NCI-H774 (cell line): Measurements from ENCODE around the gene SOCS3.
"Not testable (repeated sequence)": the region's sequence is repeated elsewhere in the genome, so short reads cannot be mapped to it uniquely, and the experiment has no call there.

ENCODE experiments used
- DNase-seq: peaks from one replicate; lab custom pipeline; 2025; lab: John Stamatoyannopoulos, UW

The SOCS3 gene

GRCh38 chr17:78348055-78348770 lies 11.7 kb downstream of the SOCS3 start:
- DNase-seq, result no peak

GRCh38 chr17:78347453-78347852 lies 12.4 kb downstream of the SOCS3 start:
- no peak for DNase-seq

GRCh38 chr17:78346605-78347250 lies 13.1 kb downstream of the SOCS3 start:
- DNase-seq, result no peak

- no peak for DNase-seq
These were observed 13.9 kb downstream of the SOCS3 start for GRCh38 chr17:78345791-78346494.

GRCh38 chr17:78345172-78345571 lies 14.7 kb downstream of the SOCS3 start:
- no peak for DNase-seq

GRCh38 chr17:78344666-78345065 lies 15.2 kb downstream of the SOCS3 start:
- DNase-seq, result no peak

- peak; percentile 29 for DNase-seq
These were observed 16.2 kb downstream of the SOCS3 start for GRCh38 chr17:78343543-78344201.

GRCh38 chr17:78343187-78343542 lies 16.7 kb downstream of the SOCS3 start:
- no peak for DNase-seq

GRCh38 chr17:78342449-78343186 lies 17.3 kb downstream of the SOCS3 start:
- no peak for DNase-seq

- peak; percentile 47 for DNase-seq
These were observed 18.1 kb downstream of the SOCS3 start for GRCh38 chr17:78341559-78342448.

- no peak for DNase-seq
These were observed 19.5 kb downstream of the SOCS3 start for GRCh38 chr17:78340183-78340955.

- DNase-seq, result no peak
These were observed 21.2 kb downstream of the SOCS3 start for GRCh38 chr17:78338486-78339259.

GRCh38 chr17:78337244-78338109 lies 22.4 kb downstream of the SOCS3 start:
- no peak for DNase-seq

GRCh38 chr17:78335209-78335608 lies 24.7 kb downstream of the SOCS3 start:
- DNase-seq, result no peak

GRCh38 chr17:78332991-78333390 lies 26.9 kb downstream of the SOCS3 start:
- DNase-seq, result no peak

GRCh38 chr17:78331355-78331754 lies 28.5 kb downstream of the SOCS3 start:
- not testable (repeated sequence) for DNase-seq

GRCh38 chr17:78330570-78331224 lies 29.2 kb downstream of the SOCS3 start:
- DNase-seq, result no peak
